Measurements from ENCODE around the gene THBS1. TPM values are rescaled to one million over a fixed set of nuclear protein-coding genes. Genes with fewer than 3 reads are reported as not detected.

The THBS1 gene
- total RNA-seq, 1 experiment from 2014 or later: 342 TPM

DNA sequence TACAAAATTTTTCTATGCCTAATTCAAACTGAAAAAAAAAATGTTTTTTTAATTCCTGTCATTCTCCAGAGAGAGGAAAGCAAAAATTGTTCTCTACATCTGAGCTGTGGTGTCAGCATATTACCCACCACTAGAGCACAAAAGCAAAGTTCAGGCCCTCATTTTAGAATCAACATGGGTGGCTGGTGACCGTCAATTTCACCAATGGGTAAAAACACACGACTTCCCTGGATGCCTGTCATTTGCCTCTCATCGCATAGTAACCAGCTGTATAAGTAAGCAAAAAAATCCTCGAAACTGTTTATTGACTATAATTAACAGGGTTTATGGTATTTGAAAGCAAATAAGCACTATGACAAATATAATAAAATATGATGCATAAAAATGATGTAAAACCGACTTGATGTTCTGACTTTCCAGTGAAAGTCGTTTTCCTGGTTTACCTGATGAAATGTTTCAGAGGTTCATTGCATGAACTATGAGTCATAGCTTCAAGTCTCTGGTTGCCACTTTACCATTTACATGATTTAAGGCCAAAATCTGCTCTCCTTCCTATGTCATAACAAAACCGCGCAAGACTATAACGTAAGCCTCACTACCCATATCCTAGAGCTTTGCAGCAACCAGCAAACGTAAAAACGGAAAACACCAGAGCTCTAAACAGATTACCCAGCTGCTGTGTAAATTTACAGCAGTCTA is 60.5 kb downstream of the THBS1 start:
- intact Hi-C loops (cut with micrococcal nuclease; ENCODE audit: unreplicated experiment): no loop called here
- CTCF ChIA-PET: interaction anchor here (0.7 kb wide), 1 partner anchor 831 kb away, joined by 3 read pairs; no protein-coding TSS in a partner anchor
- H3K27me3 ChIP-seq (replicated peaks; ENCODE audit: control insufficient read depth, insufficient read depth, low read length): no peaks in the 10 kb centered on the region
- DNase-seq: no peak
- H3K27ac Mint-ChIP-seq (ENCODE audit: unreplicated experiment): no peak overlapping the region
- H3K27me3 Mint-ChIP-seq (ENCODE audit: insufficient read depth, unreplicated experiment): no peaks in the 10 kb centered on the region
- BruUV-seq (replicated peaks): no TSS peak
- H3K9me3 ChIP-seq: no peaks in the 10 kb centered on the region
- no peaks in the 10 kb centered on the region for H3K9me3 Mint-ChIP-seq (ENCODE audit: unreplicated experiment)
- TF ChIP-seq, protein P1, sequence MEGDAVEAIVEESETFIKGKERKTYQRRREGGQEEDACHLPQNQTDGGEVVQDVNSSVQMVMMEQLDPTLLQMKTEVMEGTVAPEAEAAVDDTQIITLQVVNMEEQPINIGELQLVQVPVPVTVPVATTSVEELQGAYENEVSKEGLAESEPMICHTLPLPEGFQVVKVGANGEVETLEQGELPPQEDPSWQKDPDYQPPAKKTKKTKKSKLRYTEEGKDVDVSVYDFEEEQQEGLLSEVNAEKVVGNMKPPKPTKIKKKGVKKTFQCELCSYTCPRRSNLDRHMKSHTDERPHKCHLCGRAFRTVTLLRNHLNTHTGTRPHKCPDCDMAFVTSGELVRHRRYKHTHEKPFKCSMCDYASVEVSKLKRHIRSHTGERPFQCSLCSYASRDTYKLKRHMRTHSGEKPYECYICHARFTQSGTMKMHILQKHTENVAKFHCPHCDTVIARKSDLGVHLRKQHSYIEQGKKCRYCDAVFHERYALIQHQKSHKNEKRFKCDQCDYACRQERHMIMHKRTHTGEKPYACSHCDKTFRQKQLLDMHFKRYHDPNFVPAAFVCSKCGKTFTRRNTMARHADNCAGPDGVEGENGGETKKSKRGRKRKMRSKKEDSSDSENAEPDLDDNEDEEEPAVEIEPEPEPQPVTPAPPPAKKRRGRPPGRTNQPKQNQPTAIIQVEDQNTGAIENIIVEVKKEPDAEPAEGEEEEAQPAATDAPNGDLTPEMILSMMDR (IDR thresholded peaks at IDR 0.05; ENCODE audit: insufficient read depth in 1 of 2, low read depth in 1 of 2, low read length in 1 of 2, severe bottlenecking in 1 of 2, unreplicated experiment in 1 of 2): no peak
- no peaks in the 10 kb centered on the region for H3K36me3 Mint-ChIP-seq (ENCODE audit: insufficient read depth, unreplicated experiment)
- no peak overlapping the region for H3K4me3 ChIP-seq (ENCODE audit: low read depth, low read length)
- peaks cover 7% of the 10 kb centered on the region for H3K4me1 Mint-ChIP-seq (ENCODE audit: low read depth, unreplicated experiment)
- H3K4me3 Mint-ChIP-seq (ENCODE audit: unreplicated experiment): no peak overlapping the region
- no peaks in the 10 kb centered on the region for H3K36me3 ChIP-seq (ENCODE audit: control insufficient read depth, insufficient read depth, low read length)
- POLR2A ChIA-PET: no interaction called here
- peaks cover 13% of the 10 kb centered on the region for H3K4me1 ChIP-seq

DNA sequence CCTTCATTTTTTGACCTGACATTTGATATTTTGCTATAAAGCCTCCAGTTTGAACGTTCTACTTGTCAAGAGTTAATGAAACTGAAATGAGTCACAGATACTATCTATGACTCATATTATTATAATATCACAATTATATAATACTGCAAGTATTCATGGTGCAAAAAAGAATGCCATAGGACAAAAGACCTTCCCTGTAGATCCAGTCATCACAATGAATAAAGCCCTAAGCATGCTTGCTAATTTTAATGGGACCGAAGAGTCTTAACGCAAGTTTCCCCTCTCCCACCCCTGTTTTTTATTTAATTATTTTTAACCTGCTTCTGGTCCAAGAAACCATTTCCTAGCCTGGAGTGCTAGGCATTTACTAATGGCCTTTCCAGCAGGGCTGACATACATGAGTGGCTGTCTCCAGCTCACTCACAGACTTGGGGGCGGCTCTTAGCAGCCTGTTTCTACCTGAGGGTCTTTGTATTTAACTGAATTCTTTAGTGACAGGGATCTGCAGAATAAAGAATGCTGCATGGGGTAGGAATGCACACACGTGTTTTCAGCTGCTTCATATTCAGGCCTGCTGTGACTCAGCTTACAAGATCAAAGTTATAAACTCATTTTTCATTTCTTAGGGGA is 61.2 kb downstream of the THBS1 start:
- H3K27ac Mint-ChIP-seq (ENCODE audit: unreplicated experiment): no peak overlapping the region
- TF ChIP-seq, protein P1 (IDR thresholded peaks at IDR 0.05; ENCODE audit: insufficient read depth in 1 of 2, low read depth in 1 of 2, low read length in 1 of 2, severe bottlenecking in 1 of 2, unreplicated experiment in 1 of 2): no peak
- no peaks in the 10 kb centered on the region for H3K27me3 ChIP-seq (replicated peaks; ENCODE audit: control insufficient read depth, insufficient read depth, low read length)
- BruUV-seq (replicated peaks): no TSS peak
- no peaks in the 10 kb centered on the region for H3K9me3 Mint-ChIP-seq (ENCODE audit: unreplicated experiment)
- POLR2A ChIA-PET: no interaction called here
- no peaks in the 10 kb centered on the region for H3K36me3 ChIP-seq (ENCODE audit: control insufficient read depth, insufficient read depth, low read length)
- H3K4me3 ChIP-seq (ENCODE audit: low read depth, low read length): no peak overlapping the region
- H3K27me3 Mint-ChIP-seq (ENCODE audit: insufficient read depth, unreplicated experiment): no peaks in the 10 kb centered on the region
- no peak overlapping the region for H3K4me3 Mint-ChIP-seq (ENCODE audit: unreplicated experiment)
- H3K4me1 Mint-ChIP-seq (ENCODE audit: low read depth, unreplicated experiment): peaks cover 7% of the 10 kb centered on the region
- intact Hi-C loops (cut with micrococcal nuclease; ENCODE audit: unreplicated experiment): no loop called here
- no peaks in the 10 kb centered on the region for H3K9me3 ChIP-seq
- H3K4me1 ChIP-seq: peaks cover 13% of the 10 kb centered on the region
- no peak for DNase-seq
- no peaks in the 10 kb centered on the region for H3K36me3 Mint-ChIP-seq (ENCODE audit: insufficient read depth, unreplicated experiment)
- CTCF ChIA-PET: no interaction called here

DNA sequence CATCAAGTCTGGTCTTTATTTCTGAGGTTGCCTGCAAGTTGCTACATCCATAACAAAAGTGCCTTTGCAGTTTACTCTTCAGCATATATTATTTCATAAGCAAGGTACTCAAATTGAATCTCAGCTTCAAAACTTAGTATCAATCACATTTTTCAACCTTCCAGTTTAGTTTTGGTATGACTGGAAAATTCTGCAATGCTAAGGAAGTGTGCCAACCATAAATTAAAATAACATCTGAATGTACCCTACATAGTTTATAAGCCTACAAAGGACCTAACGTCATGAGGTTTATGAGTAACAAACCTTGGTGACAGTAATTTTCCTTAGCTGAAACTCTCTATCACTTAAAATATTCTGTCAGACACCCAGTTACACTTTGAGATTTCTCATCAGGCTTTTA is 62.8 kb downstream of the THBS1 start:
- BruUV-seq (replicated peaks): no TSS peak
- POLR2A ChIA-PET: no interaction called here
- intact Hi-C loops (cut with micrococcal nuclease; ENCODE audit: unreplicated experiment): no loop called here
- Histone ChIP-seq H3K9me3 (no peaks in the 10 kb centered on the region), H3K4me1 (peaks cover 8% of the 10 kb centered on the region), H3K36me3 (ENCODE audit: control insufficient read depth, insufficient read depth, low read length) (no peaks in the 10 kb centered on the region), H3K4me3 (ENCODE audit: low read depth, low read length) (no peak overlapping the region), H3K27me3 (replicated peaks; ENCODE audit: control insufficient read depth, insufficient read depth, low read length) (no peaks in the 10 kb centered on the region)
- TF ChIP-seq, protein P1 (IDR thresholded peaks at IDR 0.05; ENCODE audit: insufficient read depth in 1 of 2, low read depth in 1 of 2, low read length in 1 of 2, severe bottlenecking in 1 of 2, unreplicated experiment in 1 of 2): no peak
- no peaks in the 10 kb centered on the region for H3K9me3 Mint-ChIP-seq (ENCODE audit: unreplicated experiment)
- CTCF ChIA-PET: interaction anchor here (0.6 kb wide), 1 partner anchor 113 kb away, joined by 3 read pairs; no protein-coding TSS in a partner anchor
- no peak overlapping the region for H3K27ac Mint-ChIP-seq (ENCODE audit: unreplicated experiment)
- peaks cover 1% of the 10 kb centered on the region for H3K4me1 Mint-ChIP-seq (ENCODE audit: low read depth, unreplicated experiment)
- no peak overlapping the region for H3K4me3 Mint-ChIP-seq (ENCODE audit: unreplicated experiment)
- no peak for DNase-seq
- H3K36me3 Mint-ChIP-seq (ENCODE audit: insufficient read depth, unreplicated experiment): no peaks in the 10 kb centered on the region
- no peaks in the 10 kb centered on the region for H3K27me3 Mint-ChIP-seq (ENCODE audit: insufficient read depth, unreplicated experiment)

Data from Caco-2 (cell line).